ENCODE results near the gene IFNLR1. TPM values are rescaled to one million over a fixed set of nuclear protein-coding genes. Genes with fewer than 3 reads are reported as not detected.
A peak's percentile ranks its signal among the peaks of the same experiment; 100 is the strongest.

The IFNLR1 gene
- total RNA-seq, 1 donor from 2014 or later, result 7.1 TPM

GRCh38 chr1:24198766-24199165, 11.7 kb upstream of the IFNLR1 start:
- Mint-ChIP-seq H3K9me3 (no peaks in the 10 kb centered on the region), H3K27me3 (no peaks in the 10 kb centered on the region), H3K27ac (no peak overlapping the region), H3K4me3 (no peak overlapping the region), H3K4me1 (ENCODE audit: unreplicated experiment) (no peaks in the 10 kb centered on the region), H3K36me3 (no peaks in the 10 kb centered on the region)
- no peak for DNase-seq (ENCODE audit: extremely low spot score, unreplicated experiment)
- no peak for TF ChIP-seq CTCF (conservative IDR thresholded peaks at IDR 0.05)

DNA sequence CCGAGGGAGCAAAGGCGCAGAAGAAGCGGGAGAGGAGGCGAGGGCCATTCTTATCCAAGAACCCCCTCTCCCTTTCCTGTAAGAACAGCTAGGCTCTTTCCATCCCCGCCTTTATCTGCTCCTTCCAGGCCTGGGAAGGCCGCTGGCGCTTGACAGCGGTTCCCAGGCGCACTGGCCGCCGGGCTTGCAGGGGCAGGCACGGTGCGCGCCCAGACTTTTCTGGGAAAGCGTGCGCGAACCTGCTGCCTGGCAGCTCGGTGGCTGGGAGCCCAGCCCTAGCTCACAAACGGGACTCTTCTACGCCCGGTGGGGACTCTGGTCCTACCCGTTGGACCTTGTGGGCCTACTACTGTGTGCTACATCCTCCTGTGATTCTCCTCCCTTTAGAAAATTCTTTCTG, 8.8 kb upstream of the IFNLR1 start:
- Mint-ChIP-seq H3K9me3 (no peaks in the 10 kb centered on the region), H3K4me3 (no peak overlapping the region), H3K4me1 (ENCODE audit: unreplicated experiment) (peaks cover 5% of the 10 kb centered on the region), H3K36me3 (no peaks in the 10 kb centered on the region), H3K27ac (no peak overlapping the region), H3K27me3 (peaks cover 3% of the 10 kb centered on the region)
- DNase-seq (ENCODE audit: extremely low spot score, unreplicated experiment), result no peak
- TF ChIP-seq CTCF (conservative IDR thresholded peaks at IDR 0.05), result no peak

- DNase-seq (ENCODE audit: extremely low spot score, unreplicated experiment), result no peak
- Mint-ChIP-seq H3K4me3 (no peak overlapping the region), H3K27me3 (peaks cover 3% of the 10 kb centered on the region), H3K4me1 (ENCODE audit: unreplicated experiment) (peaks cover 8% of the 10 kb centered on the region), H3K36me3 (no peaks in the 10 kb centered on the region), H3K9me3 (no peaks in the 10 kb centered on the region), H3K27ac (no peak overlapping the region)
- TF ChIP-seq CTCF (conservative IDR thresholded peaks at IDR 0.05), result no peak
Observed at GRCh38 chr1:24195136-24195535, 8.0 kb upstream of the IFNLR1 start.

- TF ChIP-seq CTCF (conservative IDR thresholded peaks at IDR 0.05), result no peak
- DNase-seq (ENCODE audit: extremely low spot score, unreplicated experiment), result no peak
- no peak overlapping the region for H3K4me3 Mint-ChIP-seq
- H3K36me3 Mint-ChIP-seq, result no peaks in the 10 kb centered on the region
- peaks cover 12% of the 10 kb centered on the region for H3K27me3 Mint-ChIP-seq
- H3K27ac Mint-ChIP-seq, result no peak overlapping the region
- no peaks in the 10 kb centered on the region for H3K9me3 Mint-ChIP-seq
- peaks cover 9% of the 10 kb centered on the region for H3K4me1 Mint-ChIP-seq (ENCODE audit: unreplicated experiment)
Observed at GRCh38 chr1:24193046-24193445, 6.0 kb upstream of the IFNLR1 start.

GRCh38 chr1:24191860-24192259, 4.8 kb upstream of the IFNLR1 start:
- H3K27ac Mint-ChIP-seq, result peak overlapping the region; percentile 78
- no peak for TF ChIP-seq CTCF (conservative IDR thresholded peaks at IDR 0.05)
- peaks cover 16% of the 10 kb centered on the region for H3K4me1 Mint-ChIP-seq (ENCODE audit: unreplicated experiment)
- no peak for DNase-seq (ENCODE audit: extremely low spot score, unreplicated experiment)
- no peaks in the 10 kb centered on the region for H3K9me3 Mint-ChIP-seq
- H3K4me3 Mint-ChIP-seq, result no peak overlapping the region
- no peaks in the 10 kb centered on the region for H3K36me3 Mint-ChIP-seq
- peaks cover 19% of the 10 kb centered on the region for H3K27me3 Mint-ChIP-seq

DNA sequence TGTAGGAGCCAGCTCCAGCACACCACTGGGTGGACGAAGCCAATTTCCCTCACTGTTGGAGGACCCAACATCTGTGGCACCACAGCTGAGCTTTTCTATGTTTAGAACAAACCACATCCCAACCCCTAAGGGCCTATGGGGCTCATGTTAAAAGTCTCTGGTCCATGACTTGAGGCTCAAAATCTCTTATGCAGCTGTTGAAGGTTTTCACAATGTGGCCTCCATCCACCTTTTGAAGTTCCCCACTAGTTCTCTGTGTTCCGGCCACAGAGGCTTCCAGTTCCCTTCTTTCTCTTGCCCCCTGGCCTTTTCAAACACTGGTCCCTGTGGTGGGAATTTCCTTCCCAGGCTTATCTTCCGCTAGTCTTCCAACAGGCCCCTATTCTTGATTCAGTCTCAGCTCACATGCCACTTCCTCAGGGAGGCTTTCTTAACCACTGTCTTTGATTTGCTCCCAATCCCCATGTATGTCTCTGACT, 3.9 kb upstream of the IFNLR1 start:
- peaks cover 20% of the 10 kb centered on the region for H3K4me1 Mint-ChIP-seq (ENCODE audit: unreplicated experiment)
- H3K36me3 Mint-ChIP-seq, result no peaks in the 10 kb centered on the region
- no peaks in the 10 kb centered on the region for H3K9me3 Mint-ChIP-seq
- H3K27me3 Mint-ChIP-seq, result peaks cover 23% of the 10 kb centered on the region
- DNase-seq (ENCODE audit: extremely low spot score, unreplicated experiment), result no peak
- no peak overlapping the region for H3K4me3 Mint-ChIP-seq
- no peak for TF ChIP-seq CTCF (conservative IDR thresholded peaks at IDR 0.05)
- no peak overlapping the region for H3K27ac Mint-ChIP-seq

Measured in type B pancreatic cell (in vitro differentiated cells).